ENCODE data around the gene FBXO5.
"Not testable (repeated sequence)": the region's sequence is repeated elsewhere in the genome, so short reads cannot be mapped to it uniquely, and the experiment has no call there.

The FBXO5 gene

DNA sequence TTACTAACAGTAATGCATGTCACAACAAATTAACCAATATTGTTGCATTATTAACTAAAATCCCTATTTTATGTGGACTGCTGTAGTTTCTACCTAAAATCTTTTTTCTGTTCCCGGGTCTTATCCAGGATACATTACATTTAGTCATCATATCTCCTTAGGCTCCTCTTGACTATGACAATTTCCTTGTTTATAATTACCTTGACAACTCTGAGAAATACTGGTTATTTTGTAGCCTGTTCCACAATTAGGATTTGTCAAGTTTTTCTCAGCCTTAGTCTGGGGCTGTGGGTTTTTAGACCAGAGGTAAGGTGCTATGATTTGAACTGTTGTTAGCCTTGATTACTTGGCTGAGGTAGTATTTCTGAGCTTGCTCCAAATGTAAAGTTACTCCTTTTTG is 3.7 kb downstream of the FBXO5 start:
- Mint-ChIP-seq H3K4me3 (no peak overlapping the region), H3K36me3 (peaks cover 41% of the 10 kb centered on the region), H3K27ac (no peak overlapping the region), H3K9me3 (no peaks in the 10 kb centered on the region), H3K4me1 (peaks cover 41% of the 10 kb centered on the region), H3K27me3 (no peaks in the 10 kb centered on the region)
- ATAC-seq: no peak

DNA sequence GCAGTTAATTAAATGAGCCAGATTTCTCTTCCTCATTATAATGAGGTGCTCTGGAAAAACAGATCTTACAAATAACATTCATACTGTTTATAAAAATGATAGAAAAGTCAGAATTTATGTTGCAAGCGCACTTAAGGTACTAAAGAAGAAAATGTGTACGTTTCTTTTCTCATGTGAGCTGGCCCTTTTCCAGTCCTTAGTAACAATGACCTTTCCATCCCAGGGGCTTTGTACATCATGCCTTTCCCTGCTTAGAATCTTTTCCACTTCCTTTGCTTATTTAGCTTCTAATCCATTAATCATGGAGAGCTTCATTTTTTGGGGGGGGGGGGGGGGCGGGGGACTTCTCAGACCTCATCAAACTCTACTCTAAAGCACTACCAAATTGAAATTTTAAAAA is 4.8 kb downstream of the FBXO5 start:
- ATAC-seq: no peak
- H3K4me1 Mint-ChIP-seq: peaks cover 41% of the 10 kb centered on the region
- no peaks in the 10 kb centered on the region for H3K9me3 Mint-ChIP-seq
- no peak overlapping the region for H3K27ac Mint-ChIP-seq
- no peaks in the 10 kb centered on the region for H3K27me3 Mint-ChIP-seq
- H3K4me3 Mint-ChIP-seq: no peak overlapping the region
- H3K36me3 Mint-ChIP-seq: peaks cover 50% of the 10 kb centered on the region

DNA sequence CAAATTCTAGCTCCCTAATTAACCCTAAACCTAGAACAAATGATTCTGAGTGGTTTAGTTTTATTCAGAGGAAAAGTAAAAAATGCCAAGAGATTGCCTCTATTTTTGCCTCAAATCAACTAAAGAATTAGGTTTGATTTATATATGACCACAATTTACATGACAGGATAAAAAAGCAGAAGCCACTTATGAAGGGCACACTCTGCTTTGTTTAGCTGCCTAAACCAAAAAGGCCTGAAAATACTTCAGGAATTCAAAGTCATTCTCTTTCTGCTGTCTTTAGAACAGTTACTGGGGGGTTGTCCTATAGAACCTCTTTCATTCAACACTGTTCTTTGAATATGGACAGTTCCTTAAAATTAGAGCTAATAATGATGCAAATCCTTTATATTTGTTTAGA is 5.3 kb downstream of the FBXO5 start:
- peaks cover 55% of the 10 kb centered on the region for H3K36me3 Mint-ChIP-seq
- H3K4me3 Mint-ChIP-seq: no peak overlapping the region
- ATAC-seq: no peak
- H3K27me3 Mint-ChIP-seq: no peaks in the 10 kb centered on the region
- H3K27ac Mint-ChIP-seq: no peak overlapping the region
- H3K9me3 Mint-ChIP-seq: no peaks in the 10 kb centered on the region
- H3K4me1 Mint-ChIP-seq: peaks cover 41% of the 10 kb centered on the region

DNA sequence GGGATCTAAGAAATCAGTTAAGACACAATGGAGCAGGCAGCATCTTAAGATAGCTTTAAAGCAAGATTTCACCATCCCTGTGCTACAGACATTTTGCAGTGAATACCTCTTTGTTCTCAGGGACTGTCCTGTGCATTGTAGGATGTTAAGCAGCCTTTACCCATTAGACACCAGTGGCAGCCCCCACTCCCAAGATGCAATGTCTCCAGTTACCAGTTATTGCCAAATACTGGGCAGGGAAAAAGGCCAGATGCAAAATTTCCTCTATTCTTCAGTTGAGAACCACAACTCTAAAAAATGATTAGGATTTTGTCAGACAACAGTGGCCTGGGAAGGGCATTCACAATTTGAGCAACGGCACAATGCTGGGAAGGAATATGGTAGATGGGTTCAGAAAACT is 6.1 kb downstream of the FBXO5 start:
- peaks cover 59% of the 10 kb centered on the region for H3K36me3 Mint-ChIP-seq

DNA sequence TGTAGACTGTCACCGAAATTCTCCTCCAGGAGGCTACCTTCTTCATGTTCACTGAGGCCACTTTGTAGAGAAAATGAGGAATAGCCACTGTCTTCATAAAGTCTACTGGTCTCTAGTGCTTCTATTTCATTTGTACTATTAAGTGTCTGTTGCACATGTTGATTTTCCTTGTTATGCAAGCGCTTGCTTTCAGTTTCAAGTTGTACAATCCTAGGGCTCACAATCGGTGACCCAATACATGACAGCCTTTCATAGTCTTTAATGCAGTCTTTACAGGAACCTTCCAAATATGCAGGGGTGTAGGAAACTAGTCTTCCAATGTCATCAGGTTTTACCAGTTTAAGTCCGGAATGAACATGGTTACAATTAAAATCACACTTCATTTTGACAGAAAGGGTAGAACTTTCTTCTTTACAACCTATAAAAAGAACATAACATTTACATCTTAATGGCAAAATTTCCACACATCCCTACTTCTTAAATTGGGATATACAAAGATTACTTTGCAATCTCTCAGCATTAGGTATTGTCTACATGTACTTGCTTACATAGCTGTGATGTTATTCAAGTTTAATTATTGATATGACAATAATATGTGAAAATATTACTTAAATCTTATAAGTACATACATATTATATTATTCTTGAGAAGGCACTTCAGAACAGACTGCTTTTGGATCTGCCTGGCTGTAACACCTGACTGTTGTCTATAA is 7.5 kb downstream of the FBXO5 start:
- H3K27ac Mint-ChIP-seq: no peak overlapping the region
- H3K36me3 Mint-ChIP-seq: peaks cover 63% of the 10 kb centered on the region
- H3K27me3 Mint-ChIP-seq: no peaks in the 10 kb centered on the region
- no peaks in the 10 kb centered on the region for H3K9me3 Mint-ChIP-seq
- no peak overlapping the region for H3K4me3 Mint-ChIP-seq
- H3K4me1 Mint-ChIP-seq: peaks cover 26% of the 10 kb centered on the region
- no peak for ATAC-seq

More for the DNA sequence above, 6.1 kb downstream of the FBXO5 start:
- Mint-ChIP-seq H3K27ac (no peak overlapping the region), H3K9me3 (no peaks in the 10 kb centered on the region), H3K27me3 (no peaks in the 10 kb centered on the region), H3K4me1 (peaks cover 37% of the 10 kb centered on the region), H3K4me3 (no peak overlapping the region)
- no peak for ATAC-seq

DNA sequence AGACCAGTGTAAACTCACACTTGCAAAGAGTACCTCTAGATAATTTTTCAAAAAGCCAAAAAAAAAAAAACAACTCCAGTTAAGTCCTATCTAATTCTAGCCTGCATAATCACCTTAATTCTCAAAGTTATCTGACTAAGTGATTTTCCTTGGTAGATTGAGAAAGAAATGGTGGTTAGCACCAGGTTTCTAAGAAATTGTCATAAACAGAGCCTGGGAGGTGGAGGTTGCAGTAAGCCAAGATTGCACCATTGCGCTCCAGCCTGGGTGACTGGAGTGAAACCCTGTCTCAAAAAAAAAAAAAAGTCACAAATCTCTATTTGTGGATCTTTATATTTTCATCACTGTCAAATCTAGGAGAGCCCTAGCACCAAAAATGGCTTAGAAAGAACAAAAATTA is 8.9 kb downstream of the FBXO5 start:
- no peak overlapping the region for H3K27ac Mint-ChIP-seq
- H3K36me3 Mint-ChIP-seq: peaks cover 72% of the 10 kb centered on the region
- ATAC-seq: no peak
- H3K27me3 Mint-ChIP-seq: no peaks in the 10 kb centered on the region
- H3K9me3 Mint-ChIP-seq: peaks cover 6% of the 10 kb centered on the region
- no peak overlapping the region for H3K4me3 Mint-ChIP-seq
- peaks cover 21% of the 10 kb centered on the region for H3K4me1 Mint-ChIP-seq

DNA sequence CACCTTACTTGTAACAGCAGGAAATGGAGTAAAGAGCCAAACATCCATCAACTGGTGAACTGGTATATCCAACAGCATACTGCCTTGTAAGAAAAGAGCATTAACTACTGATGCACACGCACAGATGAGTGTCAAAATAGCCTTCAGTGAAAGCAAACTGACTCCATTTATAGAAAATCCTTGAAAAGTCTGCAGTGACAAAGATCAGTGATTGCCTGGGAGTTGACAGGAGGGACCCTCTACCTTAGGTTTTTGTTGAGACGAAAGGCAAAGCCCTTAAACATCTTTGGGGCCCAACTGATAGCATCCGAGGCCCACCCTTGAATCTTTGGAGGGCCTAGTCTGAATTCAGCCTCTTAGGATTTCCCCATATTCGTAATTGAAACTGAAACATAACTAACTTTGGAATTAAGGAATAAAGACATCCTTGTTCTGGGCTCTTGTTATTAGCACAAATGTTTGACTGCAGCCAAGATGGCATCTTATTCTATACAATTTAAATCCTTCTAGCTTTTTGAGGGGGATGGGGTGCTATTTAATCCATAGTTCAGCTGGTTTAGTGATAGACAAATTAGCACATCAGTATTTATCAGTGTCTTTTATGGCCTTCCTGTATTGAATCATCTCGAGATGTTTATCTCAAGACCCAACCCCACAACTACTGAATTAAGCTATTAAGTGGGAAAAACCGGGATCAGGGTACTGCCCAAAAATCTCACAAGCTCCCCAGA is 13.0 kb downstream of the FBXO5 start:
- no peaks in the 10 kb centered on the region for H3K27me3 Mint-ChIP-seq
- H3K4me1 Mint-ChIP-seq: peaks cover 1% of the 10 kb centered on the region
- peaks cover 26% of the 10 kb centered on the region for H3K9me3 Mint-ChIP-seq
- no peak for ATAC-seq
- H3K4me3 Mint-ChIP-seq: no peak overlapping the region
- peaks cover 54% of the 10 kb centered on the region for H3K36me3 Mint-ChIP-seq
- no peak overlapping the region for H3K27ac Mint-ChIP-seq

DNA sequence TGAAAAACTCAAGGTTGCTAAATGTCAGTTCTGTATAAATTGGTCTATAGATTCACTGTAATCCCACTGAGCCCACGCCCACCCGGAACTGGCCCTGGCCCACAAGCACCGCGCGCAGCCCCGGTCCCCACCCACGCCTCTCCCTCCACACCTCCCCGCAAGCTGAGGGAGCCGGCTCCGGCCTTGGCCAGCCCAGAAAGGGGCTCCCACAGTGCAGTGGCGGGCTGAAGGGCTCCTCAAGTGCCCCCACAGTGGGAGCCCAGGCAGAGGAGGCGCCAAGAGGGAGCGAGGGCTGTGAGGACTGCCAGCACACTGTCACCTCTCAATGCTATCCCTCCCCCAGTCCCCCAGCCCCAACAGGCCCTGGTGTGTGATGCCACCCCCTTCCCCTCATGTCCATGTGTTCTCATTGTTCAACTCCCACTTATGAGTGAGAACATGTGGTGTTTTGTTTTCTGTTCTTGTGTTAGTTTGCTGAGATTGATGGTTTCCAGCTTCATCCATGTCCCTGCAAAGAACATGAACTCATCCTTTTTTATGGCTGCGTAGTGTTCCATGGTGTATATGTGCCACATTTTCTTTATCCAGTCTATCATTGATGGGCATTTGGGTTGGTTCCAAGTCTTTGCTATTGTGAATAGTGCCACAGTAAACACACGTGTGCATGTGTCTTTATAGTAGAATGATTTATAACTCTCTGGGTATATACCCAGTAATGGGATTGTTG is 16.5 kb downstream of the FBXO5 start:
- Mint-ChIP-seq H3K36me3 (peaks cover 29% of the 10 kb centered on the region), H3K9me3 (peaks cover 26% of the 10 kb centered on the region)
- H3K27me3 Mint-ChIP-seq, H3K27ac Mint-ChIP-seq, H3K4me1 Mint-ChIP-seq, ATAC-seq, H3K4me3 Mint-ChIP-seq: not testable (repeated sequence)

DNA sequence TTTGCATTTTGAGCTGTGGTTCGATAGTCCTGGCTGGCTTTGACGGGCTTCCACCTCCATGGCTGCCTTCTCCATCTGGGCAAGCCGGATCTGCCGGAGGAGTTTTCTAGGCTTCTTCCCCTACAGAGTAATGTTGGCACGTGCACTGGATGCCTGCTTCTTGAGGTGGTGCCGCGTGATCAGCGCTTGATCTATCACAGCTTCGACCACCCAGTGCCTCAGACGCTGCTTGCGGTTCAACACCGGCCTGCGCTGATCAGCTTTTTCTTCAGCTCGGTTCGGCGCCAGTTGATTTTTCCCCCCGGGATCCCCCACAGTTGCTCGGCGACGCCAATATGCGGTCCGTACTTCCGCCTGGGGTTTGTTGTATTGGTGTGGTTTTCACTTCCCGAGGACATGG is 23.5 kb downstream of the FBXO5 start:
- no peak for ATAC-seq
- no peak overlapping the region for H3K27ac Mint-ChIP-seq
- no peak overlapping the region for H3K4me3 Mint-ChIP-seq
- H3K9me3 Mint-ChIP-seq: no peaks in the 10 kb centered on the region
- no peaks in the 10 kb centered on the region for H3K4me1 Mint-ChIP-seq
- H3K27me3 Mint-ChIP-seq: peaks cover 49% of the 10 kb centered on the region
- no peaks in the 10 kb centered on the region for H3K36me3 Mint-ChIP-seq

DNA sequence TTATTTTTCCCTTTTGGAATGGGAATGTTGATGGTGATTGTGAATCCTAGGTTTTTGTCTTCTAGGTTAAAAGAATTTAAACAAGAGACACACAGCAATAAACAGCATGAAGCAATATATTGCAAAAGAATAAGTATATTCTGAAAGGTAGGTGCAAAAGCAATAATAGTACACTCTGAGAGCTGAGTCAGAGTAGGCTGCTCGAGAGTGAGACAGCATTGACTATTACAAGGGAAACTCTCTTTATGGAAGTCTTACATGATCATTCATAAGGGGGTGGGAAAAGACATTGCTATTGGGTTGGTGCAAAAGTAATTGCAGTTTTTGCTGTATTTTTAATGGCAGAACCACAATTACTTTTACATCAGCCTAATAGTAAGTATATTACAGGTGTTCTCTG is 25.0 kb downstream of the FBXO5 start:
- H3K27ac Mint-ChIP-seq: no peak overlapping the region
- no peak for ATAC-seq
- H3K27me3 Mint-ChIP-seq: peaks cover 49% of the 10 kb centered on the region

DNA sequence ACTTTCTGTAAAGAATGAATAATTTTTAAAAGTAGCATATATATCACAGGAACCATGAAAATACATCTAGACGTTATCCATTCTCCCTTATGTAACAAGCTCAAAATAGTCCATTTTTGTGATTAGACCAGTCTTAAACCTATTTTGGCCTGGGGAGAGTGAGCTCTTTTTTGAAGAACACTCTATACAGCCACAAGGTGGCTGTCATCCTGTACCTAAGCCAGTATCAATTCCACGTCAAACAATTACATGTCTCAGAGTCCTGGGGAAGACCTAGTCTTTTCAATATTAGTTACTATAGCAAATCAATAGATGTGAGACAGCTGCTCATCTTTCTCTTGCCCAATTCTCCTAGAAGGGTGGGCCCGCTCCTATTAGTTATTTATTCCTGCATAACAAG is 28.4 kb downstream of the FBXO5 start:
- no peaks in the 10 kb centered on the region for H3K36me3 Mint-ChIP-seq
- ATAC-seq: no peak
- peaks cover 34% of the 10 kb centered on the region for H3K27me3 Mint-ChIP-seq

More for the DNA sequence above, 25.0 kb downstream of the FBXO5 start:
- Mint-ChIP-seq H3K4me1 (no peaks in the 10 kb centered on the region), H3K4me3 (no peak overlapping the region), H3K36me3 (no peaks in the 10 kb centered on the region), H3K9me3 (no peaks in the 10 kb centered on the region)

DNA sequence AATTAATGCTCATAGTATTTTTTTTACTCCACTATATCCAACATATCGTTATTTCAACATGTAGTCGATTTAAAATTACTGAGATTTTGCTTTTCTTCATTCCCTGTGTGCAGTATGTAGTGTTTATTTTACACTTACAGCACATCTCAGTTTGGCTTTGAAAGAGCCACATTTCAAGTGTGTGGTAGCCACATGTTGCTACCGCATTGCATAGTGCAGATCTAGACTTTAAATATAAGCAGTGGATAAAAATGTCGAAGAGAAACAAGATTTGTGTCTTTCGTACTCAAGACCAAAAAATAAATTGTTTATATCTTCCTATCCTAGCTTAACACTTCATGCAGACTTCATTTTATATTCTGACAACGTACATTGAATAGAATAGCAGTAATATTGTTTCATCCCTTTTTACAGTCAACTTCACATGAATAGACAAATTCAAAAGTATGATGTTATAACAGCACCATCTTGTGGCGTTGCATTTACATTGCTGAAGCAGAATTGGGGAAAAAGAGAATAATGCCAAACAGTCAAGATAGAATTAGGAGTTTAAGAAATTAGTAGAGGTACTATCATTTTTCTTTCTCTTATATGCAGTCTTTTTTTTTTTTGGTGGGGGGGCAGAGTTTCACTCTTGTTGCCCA is 29.9 kb downstream of the FBXO5 start:
- Mint-ChIP-seq H3K9me3 (no peaks in the 10 kb centered on the region), H3K27me3 (peaks cover 24% of the 10 kb centered on the region), H3K27ac (no peak overlapping the region), H3K4me1 (peaks cover 5% of the 10 kb centered on the region), H3K4me3 (no peak overlapping the region), H3K36me3 (no peaks in the 10 kb centered on the region)
- ATAC-seq: no peak

More for the DNA sequence above, 28.4 kb downstream of the FBXO5 start:
- Mint-ChIP-seq H3K9me3 (no peaks in the 10 kb centered on the region), H3K4me3 (no peak overlapping the region), H3K27ac (no peak overlapping the region), H3K4me1 (no peaks in the 10 kb centered on the region)

DNA sequence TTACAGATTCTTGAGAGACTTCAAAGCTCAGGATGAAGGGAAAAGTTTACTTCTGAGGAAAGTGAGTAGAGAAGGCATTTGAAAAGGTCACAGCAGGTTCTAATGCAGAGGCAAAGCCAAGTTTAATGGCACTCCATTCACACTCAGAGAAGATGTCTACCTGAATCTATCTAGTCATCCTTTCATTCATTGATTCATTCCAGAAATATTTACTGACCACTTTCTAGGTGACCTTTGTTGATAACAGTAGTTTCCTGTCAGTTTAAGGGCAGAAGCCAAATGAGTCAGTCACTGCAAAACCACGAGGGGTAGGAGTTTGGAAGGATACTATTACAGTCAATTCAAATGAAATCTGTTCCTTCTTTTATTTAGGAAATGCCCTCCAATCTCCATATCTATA is 30.8 kb downstream of the FBXO5 start:
- no peak for ATAC-seq
- Mint-ChIP-seq H3K4me3 (no peak overlapping the region), H3K36me3 (no peaks in the 10 kb centered on the region), H3K27ac (no peak overlapping the region), H3K27me3 (peaks cover 19% of the 10 kb centered on the region), H3K4me1 (peaks cover 9% of the 10 kb centered on the region), H3K9me3 (no peaks in the 10 kb centered on the region)

DNA sequence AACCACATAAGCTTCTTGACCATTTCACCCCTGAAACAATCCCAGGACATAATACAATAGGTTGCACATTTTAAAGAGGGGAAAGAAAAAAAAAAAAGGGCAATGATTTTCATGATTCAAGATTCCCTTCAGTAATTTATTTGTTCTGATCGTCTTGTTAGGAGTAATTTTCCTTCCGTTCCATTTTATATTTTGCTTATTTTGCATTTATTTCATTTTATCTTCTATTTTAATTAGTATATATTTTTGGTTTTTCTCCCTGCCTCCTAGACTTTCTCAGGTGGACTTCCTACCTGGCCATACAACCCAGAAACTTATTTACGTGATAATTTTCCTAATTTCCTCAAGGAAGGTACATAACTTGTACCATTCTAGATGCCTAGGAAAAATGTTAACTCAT is 32.6 kb downstream of the FBXO5 start:
- Mint-ChIP-seq H3K27ac (no peak overlapping the region), H3K4me3 (no peak overlapping the region), H3K9me3 (no peaks in the 10 kb centered on the region), H3K27me3 (peaks cover 8% of the 10 kb centered on the region), H3K36me3 (no peaks in the 10 kb centered on the region), H3K4me1 (peaks cover 9% of the 10 kb centered on the region)
- ATAC-seq: no peak

DNA sequence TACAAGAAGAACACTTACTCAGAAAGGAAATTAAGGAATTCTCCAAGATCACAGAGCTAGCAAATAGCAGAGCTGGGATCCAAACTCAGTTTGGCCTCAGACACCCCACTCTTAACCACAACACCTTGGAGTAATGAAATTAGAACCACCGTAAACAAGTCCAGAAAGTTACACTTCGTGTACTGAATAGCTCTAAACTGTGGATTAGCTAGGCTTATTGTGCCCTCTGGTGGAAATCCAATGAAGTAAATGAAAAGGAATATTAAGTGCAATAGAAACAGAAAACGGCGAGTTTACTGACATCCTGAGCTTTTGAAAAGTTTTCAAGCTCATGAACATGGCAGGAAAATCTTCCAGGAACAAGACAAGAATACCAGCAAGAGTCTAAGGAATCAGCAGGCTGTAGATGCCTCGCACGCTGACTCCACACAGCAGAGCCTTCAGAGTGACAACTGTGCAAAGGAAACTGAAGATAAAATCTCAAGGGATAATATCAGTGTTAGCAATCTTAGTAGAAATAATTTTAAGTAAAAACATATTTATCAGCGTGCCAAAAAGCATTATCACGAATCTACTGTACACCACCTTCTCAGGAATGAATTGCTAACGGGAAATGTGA is 34.6 kb downstream of the FBXO5 start:
- Mint-ChIP-seq H3K36me3 (no peaks in the 10 kb centered on the region), H3K9me3 (no peaks in the 10 kb centered on the region), H3K27ac (no peak overlapping the region), H3K4me1 (peaks cover 9% of the 10 kb centered on the region), H3K4me3 (no peak overlapping the region), H3K27me3 (peaks cover 8% of the 10 kb centered on the region)
- ATAC-seq: no peak
